Nephron progenitor cell (in vitro differentiated cells): ENCODE results near the gene FOXP1.

Experiments used
- DNase-seq: peaks from one replicate; pipeline ENCODE4 v3.0.0; 2021
- H3K27ac Mint-ChIP-seq: 2 replicates; pipeline ENCODE4 v1.8.0; 2021; ENCODE audit warnings: mild to moderate bottlenecking, moderate library complexity, mixed read lengths
- H3K27me3 Mint-ChIP-seq: 2 replicates; pipeline ENCODE4 v1.8.0; 2021; ENCODE audit warnings: mild to moderate bottlenecking, low read depth, mixed read lengths; ENCODE audit not compliant: poor library complexity
- H3K36me3 Mint-ChIP-seq: 2 replicates; pipeline ENCODE4 v1.8.0; 2021; ENCODE audit warnings: low read depth, mixed read lengths
- H3K4me1 Mint-ChIP-seq: 2 replicates; pipeline ENCODE4 v1.8.0; 2021; ENCODE audit warnings: mixed read lengths
- H3K4me3 Mint-ChIP-seq: 2 replicates; pipeline ENCODE4 v1.8.0; 2021; ENCODE audit warnings: mild to moderate bottlenecking, moderate library complexity, mixed read lengths
- H3K9me3 Mint-ChIP-seq: 2 replicates; pipeline ENCODE4 v1.8.0; 2021; ENCODE audit warnings: mild to moderate bottlenecking, moderate library complexity, mixed read lengths
- CTCF ChIP-seq: fragments of 200-600 bp; sonication (generic); IDR thresholded peaks from 2 replicates; pipeline ENCODE4 v1.5.0; 2021; ENCODE audit warnings: antibody characterized with exemption

FOXP1 gene

GRCh38 chr3:71621825-71622537 lies 38.5 kb upstream of the FOXP1 start:
- H3K36me3 Mint-ChIP-seq = no peaks in the 10 kb centered on the region
- no peak overlapping the region for H3K27ac Mint-ChIP-seq
- peaks cover 14% of the 10 kb centered on the region for H3K4me1 Mint-ChIP-seq
- H3K4me3 Mint-ChIP-seq = no peak overlapping the region
- no peak for TF ChIP-seq CTCF
- peaks cover 8% of the 10 kb centered on the region for H3K27me3 Mint-ChIP-seq
- no peak for DNase-seq
- no peaks in the 10 kb centered on the region for H3K9me3 Mint-ChIP-seq

GRCh38 chr3:71618538-71618937 lies 35.0 kb upstream of the FOXP1 start:
- TF ChIP-seq CTCF = no peak
- peaks cover 14% of the 10 kb centered on the region for H3K4me1 Mint-ChIP-seq

GRCh38 chr3:71616571-71617021 lies 33.1 kb upstream of the FOXP1 start:
- no peak for TF ChIP-seq CTCF
- Mint-ChIP-seq H3K36me3 (no peaks in the 10 kb centered on the region), H3K9me3 (peaks cover 3% of the 10 kb centered on the region), H3K4me3 (no peak overlapping the region), H3K4me1 (peaks cover 9% of the 10 kb centered on the region), H3K27me3 (peaks cover 4% of the 10 kb centered on the region), H3K27ac (no peak overlapping the region)
- no peak for DNase-seq

More at GRCh38 chr3:71618538-71618937, 35.0 kb upstream of the FOXP1 start:
- Mint-ChIP-seq H3K27ac (no peak overlapping the region), H3K27me3 (peaks cover 12% of the 10 kb centered on the region), H3K4me3 (no peak overlapping the region), H3K36me3 (no peaks in the 10 kb centered on the region), H3K9me3 (no peaks in the 10 kb centered on the region)
- DNase-seq = no peak

GRCh38 chr3:71614869-71615268 lies 31.3 kb upstream of the FOXP1 start:
- DNase-seq = no peak
- H3K27ac Mint-ChIP-seq = no peak overlapping the region
- H3K9me3 Mint-ChIP-seq = peaks cover 9% of the 10 kb centered on the region
- no peaks in the 10 kb centered on the region for H3K36me3 Mint-ChIP-seq
- H3K4me3 Mint-ChIP-seq = no peak overlapping the region
- H3K4me1 Mint-ChIP-seq = no peaks in the 10 kb centered on the region
- peaks cover 4% of the 10 kb centered on the region for H3K27me3 Mint-ChIP-seq
- TF ChIP-seq CTCF = no peak

GRCh38 chr3:71614426-71614825 lies 30.9 kb upstream of the FOXP1 start:
- no peaks in the 10 kb centered on the region for H3K36me3 Mint-ChIP-seq
- H3K27me3 Mint-ChIP-seq = peaks cover 4% of the 10 kb centered on the region
- no peak for TF ChIP-seq CTCF
- no peak overlapping the region for H3K27ac Mint-ChIP-seq
- H3K9me3 Mint-ChIP-seq = peaks cover 9% of the 10 kb centered on the region
- H3K4me3 Mint-ChIP-seq = no peak overlapping the region
- DNase-seq = no peak
- no peaks in the 10 kb centered on the region for H3K4me1 Mint-ChIP-seq

- Mint-ChIP-seq H3K4me3 (no peak overlapping the region), H3K9me3 (peaks cover 32% of the 10 kb centered on the region), H3K27ac (no peak overlapping the region), H3K4me1 (no peaks in the 10 kb centered on the region), H3K36me3 (peaks cover 8% of the 10 kb centered on the region), H3K27me3 (peaks cover 4% of the 10 kb centered on the region)
- DNase-seq = no peak
- no peak for TF ChIP-seq CTCF
Measured at GRCh38 chr3:71611099-71611498, 27.6 kb upstream of the FOXP1 start.
